Measurements from ENCODE around the gene ZNRF2. TPM values are rescaled to one million over a fixed set of nuclear protein-coding genes. Genes with fewer than 3 reads are reported as not detected.

The ZNRF2 gene
- polyA plus RNA-seq, 1 donor, result 17.0 TPM

GRCh38 chr7:30315589-30315988 is 31.2 kb downstream of the ZNRF2 start:
- no peak for DNase-seq

DNA sequence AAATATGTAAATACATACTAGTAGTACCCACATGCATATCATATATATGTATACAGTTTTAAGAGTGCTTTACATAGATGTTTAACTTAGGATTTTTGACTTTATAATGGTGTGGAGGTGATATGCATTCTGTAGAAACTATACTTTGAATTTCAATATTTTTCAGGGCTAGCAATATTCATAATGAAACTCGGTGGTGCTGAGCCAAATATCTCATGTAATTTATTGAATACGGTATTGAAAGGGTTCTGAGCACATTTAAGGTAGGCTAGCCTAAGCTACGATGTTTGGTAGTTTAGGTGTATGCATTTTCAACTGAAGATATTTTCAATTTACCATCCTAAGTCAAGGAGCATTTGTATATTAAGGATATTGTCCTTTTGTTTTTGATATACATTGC is 36.0 kb downstream of the ZNRF2 start:
- DNase-seq, result no peak

- no peak for DNase-seq
Observed at GRCh38 chr7:30321089-30321881, 36.9 kb downstream of the ZNRF2 start.

GRCh38 chr7:30321882-30322192 is 37.4 kb downstream of the ZNRF2 start:
- no peak for DNase-seq

DNA sequence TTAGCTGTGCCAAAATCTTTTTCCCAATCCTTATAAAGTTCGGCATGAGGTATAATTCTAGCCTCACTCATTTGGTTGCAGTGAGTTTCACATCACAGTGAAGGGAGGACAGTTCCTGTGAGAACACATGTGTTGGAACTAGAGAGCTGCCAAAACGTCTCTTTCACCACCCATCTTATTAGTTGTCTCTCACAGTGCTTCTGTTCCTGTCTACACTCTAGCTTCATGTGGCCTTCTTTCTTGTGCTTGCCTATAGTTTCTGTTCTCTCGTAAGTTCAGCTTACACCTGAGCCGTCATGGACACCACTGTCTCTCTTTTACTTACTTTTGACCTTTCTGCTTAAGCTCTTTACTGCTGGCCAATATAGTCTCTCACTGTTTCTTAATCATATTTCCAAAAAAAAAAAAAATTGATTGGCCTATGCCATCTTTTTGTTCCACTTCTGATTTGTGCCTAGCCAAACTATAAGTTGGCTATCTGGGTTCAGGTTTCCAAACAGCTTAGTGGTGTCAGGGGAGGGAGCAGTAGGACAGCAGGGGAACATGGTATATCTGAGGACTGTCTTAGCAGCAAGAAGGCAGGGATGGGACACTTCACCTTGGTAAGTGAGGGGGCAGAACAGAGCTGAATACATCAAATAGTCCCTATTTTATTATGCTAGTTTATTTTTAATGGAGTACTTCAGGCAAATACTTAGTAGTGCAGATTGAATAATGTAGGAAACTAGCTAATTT is 38.0 kb downstream of the ZNRF2 start:
- no peak for DNase-seq

- DNase-seq, result no peak
Observed at GRCh38 chr7:30323006-30323355, 38.6 kb downstream of the ZNRF2 start.

DNA sequence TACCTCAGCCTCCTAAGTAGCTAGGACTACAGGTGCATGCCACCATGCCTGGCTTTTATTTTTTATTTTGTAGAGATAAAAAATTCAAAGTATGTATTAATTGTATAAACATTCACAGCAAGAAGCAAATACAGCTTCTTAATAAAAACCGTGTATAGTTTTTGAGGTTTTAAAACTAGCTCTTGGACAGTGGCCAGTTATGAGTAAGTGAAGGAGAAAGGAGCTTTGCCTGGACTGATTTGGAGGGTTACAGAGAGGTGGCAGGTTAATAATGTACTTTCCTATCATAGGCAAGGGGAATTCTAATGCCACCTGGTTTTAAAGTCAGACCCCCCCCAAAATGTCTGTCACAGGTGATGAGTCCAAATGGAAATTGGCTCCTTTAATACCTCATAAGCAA is 43.4 kb downstream of the ZNRF2 start:
- DNase-seq, result no peak

DNA sequence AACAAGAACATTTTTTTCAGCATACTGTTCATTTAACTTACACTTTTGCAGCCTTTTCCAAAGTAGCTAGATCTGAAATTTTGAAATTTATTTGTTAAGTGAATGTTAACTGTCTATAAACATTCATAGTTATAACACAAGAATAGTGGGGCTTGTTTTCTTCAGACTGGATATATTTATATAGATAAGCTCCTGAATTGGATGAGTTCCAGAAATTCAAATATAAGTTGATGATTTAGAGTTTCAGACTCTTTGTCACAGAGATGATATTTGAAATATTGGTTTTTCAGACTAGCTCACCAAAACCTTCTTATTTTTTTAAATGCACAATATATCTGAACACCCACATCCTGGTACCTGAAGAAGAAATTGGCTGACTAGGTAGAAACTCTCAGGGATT is 44.0 kb downstream of the ZNRF2 start:
- no peak for DNase-seq

DNA sequence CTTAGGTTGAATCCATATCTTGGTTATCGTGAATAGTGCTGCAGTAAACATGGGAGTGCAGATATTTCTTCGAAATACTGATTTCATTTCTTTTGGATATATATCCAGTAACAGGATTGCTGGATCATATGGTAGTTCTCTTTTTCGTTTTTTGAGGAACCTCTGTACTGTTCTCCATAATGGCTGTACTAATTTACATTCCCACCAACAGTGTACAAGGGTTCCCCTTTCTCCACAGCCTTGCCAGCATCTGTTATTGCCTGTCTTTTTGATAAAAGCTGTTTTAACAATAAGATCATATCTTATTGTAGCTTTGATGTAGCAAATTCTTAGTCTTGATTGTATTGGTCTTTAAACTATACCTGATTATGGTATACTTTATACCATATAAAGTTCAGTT is 45.3 kb downstream of the ZNRF2 start:
- DNase-seq, result no peak

DNA sequence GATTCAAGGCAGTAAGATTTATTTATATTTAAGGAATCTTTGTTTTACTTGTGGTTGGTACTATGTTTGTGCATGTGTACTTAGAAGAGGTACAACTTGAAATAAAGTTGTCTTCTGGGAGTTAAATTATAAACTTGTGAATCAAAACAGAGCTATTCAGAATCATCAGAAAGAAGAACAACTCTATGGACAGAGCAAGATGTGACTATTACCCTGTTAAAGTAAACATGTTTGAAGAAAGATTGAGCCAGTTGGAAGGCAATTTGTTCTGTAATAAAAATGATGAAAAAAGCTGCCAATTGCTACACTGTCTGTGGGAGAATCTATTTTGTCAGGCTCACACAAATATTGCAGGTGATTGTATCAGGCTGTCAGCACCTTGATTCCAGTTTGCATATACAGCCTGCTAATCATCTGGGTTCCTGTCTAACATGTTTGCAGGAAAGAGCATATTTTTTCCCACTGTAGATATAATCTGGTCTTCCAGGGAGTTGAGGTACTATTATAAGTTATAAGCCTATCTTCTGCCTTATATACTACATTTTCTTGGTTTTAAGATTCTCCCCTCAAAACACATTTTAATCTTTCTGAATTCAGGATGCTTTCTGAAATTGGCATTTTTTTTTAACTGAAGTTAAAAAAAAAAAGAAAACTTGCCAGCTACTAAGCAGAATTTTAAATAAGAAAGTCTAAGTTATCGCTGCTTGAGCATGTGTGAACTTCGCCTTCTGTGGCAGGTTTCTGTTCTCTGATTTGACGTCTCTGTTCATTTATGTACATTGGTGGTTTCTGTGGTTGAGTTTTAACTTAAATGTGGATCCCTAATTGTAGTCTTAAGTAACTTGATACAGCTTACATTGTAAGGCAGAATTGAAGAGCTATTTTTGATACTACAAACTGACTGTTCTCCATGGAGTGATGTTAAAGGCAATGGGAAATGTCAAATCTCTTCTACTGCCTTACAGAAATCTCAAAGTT is 46.0 kb downstream of the ZNRF2 start:
- DNase-seq, result no peak

DNA sequence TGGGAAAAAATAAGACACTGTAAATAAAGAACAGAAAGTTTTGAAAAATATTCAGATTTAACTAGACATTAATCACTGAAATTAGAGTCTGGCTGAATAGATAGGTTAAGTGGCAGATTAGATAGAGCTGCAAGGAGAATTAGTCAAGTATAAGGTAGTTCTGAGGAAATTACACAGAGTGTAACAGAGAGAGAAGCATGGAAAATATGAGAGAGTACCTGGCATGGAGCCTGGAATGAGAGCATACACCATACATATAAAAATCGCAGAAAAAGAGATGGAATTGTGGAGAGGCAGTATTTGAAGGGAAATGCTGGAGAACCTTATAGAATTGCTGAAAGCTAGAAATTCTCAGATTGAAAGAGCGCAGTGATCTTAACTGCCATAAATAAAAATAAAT is 46.9 kb downstream of the ZNRF2 start:
- no peak for DNase-seq

GRCh38 chr7:30332549-30332948 is 48.2 kb downstream of the ZNRF2 start:
- no peak for DNase-seq

- DNase-seq, result no peak
Observed at GRCh38 chr7:30335763-30336487, 51.5 kb downstream of the ZNRF2 start.

GRCh38 chr7:30344513-30344912 is 60.1 kb downstream of the ZNRF2 start:
- no peak for DNase-seq

DNA sequence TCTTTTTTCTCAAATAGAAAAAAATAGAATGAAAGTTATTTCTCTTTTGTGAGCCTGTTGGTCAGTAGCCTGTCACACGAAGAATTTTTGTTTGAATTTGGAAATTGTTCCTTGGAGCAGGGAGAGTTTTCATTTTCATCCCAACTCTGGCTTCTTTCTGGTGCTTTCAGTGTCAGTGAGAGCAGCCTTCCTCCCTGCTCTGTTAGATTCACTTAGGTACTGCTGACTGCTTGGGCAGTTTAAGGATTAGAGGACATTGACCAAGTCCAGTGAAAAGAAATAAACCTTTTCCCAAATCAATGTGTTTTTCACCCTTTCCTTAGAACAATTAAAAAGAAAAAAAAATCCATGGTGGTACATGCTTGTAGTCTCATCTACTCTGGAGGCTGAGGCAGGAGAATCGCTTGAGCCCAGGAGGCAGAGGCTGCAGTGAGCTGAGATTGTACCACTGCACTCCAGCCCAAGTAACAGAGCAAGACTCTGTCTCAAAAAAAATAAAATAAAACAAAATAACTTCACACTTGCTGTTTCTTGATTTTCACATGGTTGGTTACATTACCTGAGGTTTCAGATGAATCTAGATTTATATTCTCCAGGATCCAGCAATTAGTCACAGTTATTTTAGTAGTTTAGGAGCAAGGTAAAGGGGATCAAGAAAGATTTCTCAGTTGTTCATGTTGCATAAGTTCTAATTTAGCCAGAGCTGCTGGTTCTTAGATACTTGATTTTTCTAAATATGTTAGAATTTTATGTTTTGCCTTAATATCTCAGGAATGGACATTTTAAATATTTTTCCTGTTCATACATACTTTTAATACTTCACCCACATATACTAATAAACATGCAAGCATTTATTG is 63.1 kb downstream of the ZNRF2 start:
- DNase-seq, result no peak

DNA sequence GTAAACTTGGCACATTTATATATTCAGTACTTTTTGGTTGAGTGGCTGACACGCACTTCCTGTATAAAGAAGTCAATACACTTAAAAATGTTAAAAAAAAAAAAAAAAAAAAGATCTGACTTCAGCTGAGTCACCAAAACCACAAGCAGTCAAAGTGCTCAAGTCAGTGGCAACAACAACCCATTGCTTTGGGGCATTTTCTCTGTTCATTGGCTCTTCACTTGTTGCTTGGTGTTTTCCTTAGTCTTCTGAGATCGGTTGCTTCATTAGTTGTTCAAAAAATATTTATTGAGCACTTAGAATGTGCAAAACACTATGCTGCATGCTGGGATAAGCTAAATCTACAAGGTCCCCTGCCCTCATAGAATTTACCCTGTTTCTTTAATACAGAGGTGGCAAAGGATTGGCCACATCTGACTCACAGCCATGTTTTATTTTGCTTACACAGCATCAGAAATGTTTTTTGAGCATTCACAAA is 63.7 kb downstream of the ZNRF2 start:
- no peak for DNase-seq

DNA sequence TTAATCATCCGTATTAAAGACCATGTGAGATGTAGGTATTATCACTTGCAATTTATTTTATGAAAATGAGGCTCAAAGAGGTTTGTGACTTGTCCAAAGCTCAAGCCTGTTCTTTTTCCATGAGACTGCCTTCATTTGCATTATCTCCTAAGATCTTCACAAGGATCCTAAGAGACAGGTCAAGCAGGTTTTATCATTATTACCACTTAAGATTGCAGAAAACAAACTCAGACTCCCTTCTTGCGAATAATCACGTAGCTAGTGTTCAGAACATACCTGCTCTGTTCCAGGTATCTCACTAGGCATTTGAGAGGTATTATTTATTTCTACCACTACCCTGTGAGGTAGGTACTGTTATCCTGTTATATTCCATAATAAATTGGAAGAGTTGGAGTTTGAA is 64.8 kb downstream of the ZNRF2 start:
- DNase-seq, result no peak

DNA sequence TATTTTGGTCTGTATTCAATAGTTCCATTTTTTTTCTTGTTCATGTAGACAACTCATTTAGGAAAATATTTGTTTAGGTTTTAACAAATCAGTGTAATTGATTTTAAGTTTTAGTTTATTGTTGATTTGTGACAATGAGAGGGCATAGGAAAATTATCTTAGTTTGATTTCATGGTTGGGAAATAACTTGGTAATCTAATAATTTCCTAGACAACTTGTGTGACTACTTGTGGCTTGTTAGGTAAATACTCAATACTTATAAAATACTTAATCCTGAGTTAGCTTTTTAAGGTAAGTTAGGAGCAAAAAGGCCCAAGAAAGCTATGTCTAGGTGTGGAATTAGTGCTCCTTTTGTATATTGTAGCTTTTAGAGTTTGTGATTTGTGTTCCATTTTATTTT is 65.4 kb downstream of the ZNRF2 start:
- no peak for DNase-seq

DNA sequence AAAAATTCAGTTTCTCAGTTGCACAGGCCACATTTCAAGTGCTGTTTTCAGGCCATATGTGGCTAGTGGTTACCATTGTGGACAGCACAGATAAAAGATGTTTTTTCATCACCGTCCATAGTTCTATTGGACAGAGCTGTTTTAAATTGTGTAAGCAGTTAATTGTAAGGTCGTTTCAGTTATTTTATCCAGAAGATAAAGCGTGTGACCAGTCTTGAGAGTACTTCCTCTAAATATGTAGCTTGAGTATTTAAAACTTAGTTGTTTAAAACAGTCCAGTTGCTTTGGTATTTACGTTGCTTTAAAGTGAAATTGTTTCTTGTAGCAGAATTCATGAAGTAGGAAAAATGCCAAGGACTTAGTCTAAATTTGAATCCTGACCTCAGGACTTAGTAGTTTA is 66.9 kb downstream of the ZNRF2 start:
- DNase-seq, result no peak

- DNase-seq, result no peak
Observed at GRCh38 chr7:30351724-30352123, 67.3 kb downstream of the ZNRF2 start.

DNA sequence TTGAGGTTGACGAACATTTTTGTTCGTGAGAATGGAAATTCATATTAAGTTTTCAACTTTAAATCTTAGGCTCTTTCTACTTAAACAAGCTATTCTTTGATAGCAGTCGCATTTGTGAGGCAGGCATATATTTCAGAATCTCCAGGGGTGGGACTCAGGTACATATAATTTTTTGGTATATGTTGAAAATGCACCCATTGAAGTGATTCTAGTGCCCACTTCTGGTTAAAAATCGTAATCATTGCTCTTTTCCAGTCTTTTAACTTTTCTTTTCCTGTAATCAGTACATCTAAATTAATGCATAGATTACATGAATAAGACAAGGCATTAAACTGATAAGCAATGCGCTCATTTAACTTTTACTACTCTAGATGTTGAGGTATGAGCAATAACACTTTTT is 67.8 kb downstream of the ZNRF2 start:
- DNase-seq, result no peak
